ENCODE data around the gene RNH1. TPM values are rescaled to one million over a fixed set of nuclear protein-coding genes. Genes with fewer than 3 reads are reported as not detected.
A peak's percentile ranks its signal among the peaks of the same experiment; 100 is the strongest.

RNH1 gene
- total RNA-seq, 1 donor from 2014 or later: 126 TPM

GRCh38 chr11:535210-535518 is 28.1 kb upstream of the RNH1 start:
- no peak for DNase-seq (ENCODE audit: low spot score)
- Mint-ChIP-seq H3K36me3 (ENCODE audit: low read depth) (peaks cover 2% of the 10 kb centered on the region), H3K27me3 (ENCODE audit: insufficient read depth) (no peaks in the 10 kb centered on the region), H3K27ac (no peak overlapping the region), H3K4me3 (no peak overlapping the region), H3K4me1 (ENCODE audit: low read depth) (peaks cover 9% of the 10 kb centered on the region), H3K9me3 (no peaks in the 10 kb centered on the region)
- intact Hi-C loops (cut with micrococcal nuclease): loop anchor here (1.0 to 5.0 kb wide), 3 partner anchors 187 to 327 kb away; no protein-coding TSS in a partner anchor

GRCh38 chr11:534396-535209 is 27.6 kb upstream of the RNH1 start:
- H3K4me1 Mint-ChIP-seq (ENCODE audit: low read depth): peaks cover 9% of the 10 kb centered on the region
- DNase-seq (ENCODE audit: low spot score): no peak
- intact Hi-C loops (cut with micrococcal nuclease): loop anchor here (1.0 to 5.0 kb wide), 4 partner anchors 16 to 326 kb away; no protein-coding TSS in a partner anchor
- H3K27ac Mint-ChIP-seq: no peak overlapping the region
- H3K27me3 Mint-ChIP-seq (ENCODE audit: insufficient read depth): no peaks in the 10 kb centered on the region
- H3K36me3 Mint-ChIP-seq (ENCODE audit: low read depth): peaks cover 2% of the 10 kb centered on the region
- H3K4me3 Mint-ChIP-seq: peak overlapping the region; percentile 75
- H3K9me3 Mint-ChIP-seq: no peaks in the 10 kb centered on the region

GRCh38 chr11:533586-534395 is 26.7 kb upstream of the RNH1 start:
- Mint-ChIP-seq H3K36me3 (ENCODE audit: low read depth) (peaks cover 2% of the 10 kb centered on the region), H3K9me3 (no peaks in the 10 kb centered on the region), H3K4me3 (peak overlapping the region; percentile 75), H3K27ac (no peak overlapping the region), H3K4me1 (ENCODE audit: low read depth) (peaks cover 9% of the 10 kb centered on the region), H3K27me3 (ENCODE audit: insufficient read depth) (no peaks in the 10 kb centered on the region)
- intact Hi-C loops (cut with micrococcal nuclease): loop anchor here (1.0 kb wide), 1 partner anchor 15 kb away; no protein-coding TSS in a partner anchor
- no peak for DNase-seq (ENCODE audit: low spot score)

- intact Hi-C loops (cut with micrococcal nuclease): no loop called here
- H3K4me1 Mint-ChIP-seq (ENCODE audit: low read depth): peaks cover 9% of the 10 kb centered on the region
- H3K4me3 Mint-ChIP-seq: no peak overlapping the region
- no peak overlapping the region for H3K27ac Mint-ChIP-seq
- no peaks in the 10 kb centered on the region for H3K9me3 Mint-ChIP-seq
- H3K27me3 Mint-ChIP-seq (ENCODE audit: insufficient read depth): no peaks in the 10 kb centered on the region
- DNase-seq (ENCODE audit: low spot score): no peak
- H3K36me3 Mint-ChIP-seq (ENCODE audit: low read depth): peaks cover 2% of the 10 kb centered on the region
Observed at GRCh38 chr11:532986-533585, 26.0 kb upstream of the RNH1 start.

- Mint-ChIP-seq H3K9me3 (no peaks in the 10 kb centered on the region), H3K27me3 (ENCODE audit: insufficient read depth) (no peaks in the 10 kb centered on the region), H3K4me1 (ENCODE audit: low read depth) (peaks cover 9% of the 10 kb centered on the region), H3K27ac (no peak overlapping the region), H3K4me3 (peak overlapping the region; percentile 5), H3K36me3 (ENCODE audit: low read depth) (peaks cover 2% of the 10 kb centered on the region)
- no peak for DNase-seq (ENCODE audit: low spot score)
- intact Hi-C loops (cut with micrococcal nuclease): no loop called here
Observed at GRCh38 chr11:532527-532985, 25.5 kb upstream of the RNH1 start.

- H3K4me3 Mint-ChIP-seq: peak overlapping the region; percentile 58
- intact Hi-C loops (cut with micrococcal nuclease): no loop called here
- no peaks in the 10 kb centered on the region for H3K9me3 Mint-ChIP-seq
- no peaks in the 10 kb centered on the region for H3K27me3 Mint-ChIP-seq (ENCODE audit: insufficient read depth)
- DNase-seq (ENCODE audit: low spot score): no peak
- H3K36me3 Mint-ChIP-seq (ENCODE audit: low read depth): peaks cover 2% of the 10 kb centered on the region
- H3K27ac Mint-ChIP-seq: no peak overlapping the region
- H3K4me1 Mint-ChIP-seq (ENCODE audit: low read depth): peaks cover 9% of the 10 kb centered on the region
Observed at GRCh38 chr11:531919-532526, 25.0 kb upstream of the RNH1 start.

- H3K4me3 Mint-ChIP-seq: peak overlapping the region; percentile 30
- H3K27me3 Mint-ChIP-seq (ENCODE audit: insufficient read depth): no peaks in the 10 kb centered on the region
- peaks cover 6% of the 10 kb centered on the region for H3K4me1 Mint-ChIP-seq (ENCODE audit: low read depth)
- H3K36me3 Mint-ChIP-seq (ENCODE audit: low read depth): peaks cover 2% of the 10 kb centered on the region
- intact Hi-C loops (cut with micrococcal nuclease): no loop called here
- no peak overlapping the region for H3K27ac Mint-ChIP-seq
- no peak for DNase-seq (ENCODE audit: low spot score)
- no peaks in the 10 kb centered on the region for H3K9me3 Mint-ChIP-seq
Observed at GRCh38 chr11:530960-531831, 24.2 kb upstream of the RNH1 start.

GRCh38 chr11:529728-530411 is 22.8 kb upstream of the RNH1 start:
- H3K9me3 Mint-ChIP-seq: no peaks in the 10 kb centered on the region
- intact Hi-C loops (cut with micrococcal nuclease): no loop called here
- H3K27me3 Mint-ChIP-seq (ENCODE audit: insufficient read depth): no peaks in the 10 kb centered on the region
- no peak overlapping the region for H3K27ac Mint-ChIP-seq
- H3K4me3 Mint-ChIP-seq: no peak overlapping the region
- DNase-seq (ENCODE audit: low spot score): no peak
- H3K4me1 Mint-ChIP-seq (ENCODE audit: low read depth): peaks cover 4% of the 10 kb centered on the region
- H3K36me3 Mint-ChIP-seq (ENCODE audit: low read depth): peaks cover 2% of the 10 kb centered on the region

- Mint-ChIP-seq H3K4me1 (ENCODE audit: low read depth) (peaks cover 4% of the 10 kb centered on the region), H3K27me3 (ENCODE audit: insufficient read depth) (no peaks in the 10 kb centered on the region), H3K36me3 (ENCODE audit: low read depth) (peaks cover 2% of the 10 kb centered on the region), H3K27ac (no peak overlapping the region), H3K4me3 (no peak overlapping the region), H3K9me3 (no peaks in the 10 kb centered on the region)
- intact Hi-C loops (cut with micrococcal nuclease): no loop called here
- DNase-seq (ENCODE audit: low spot score): no peak
Observed at GRCh38 chr11:528815-529727, 22.0 kb upstream of the RNH1 start.

GRCh38 chr11:528166-528814 is 21.2 kb upstream of the RNH1 start:
- no peaks in the 10 kb centered on the region for H3K9me3 Mint-ChIP-seq
- H3K27ac Mint-ChIP-seq: no peak overlapping the region
- no peak for DNase-seq (ENCODE audit: low spot score)
- peaks cover 2% of the 10 kb centered on the region for H3K36me3 Mint-ChIP-seq (ENCODE audit: low read depth)
- H3K4me3 Mint-ChIP-seq: no peak overlapping the region
- intact Hi-C loops (cut with micrococcal nuclease): no loop called here
- H3K27me3 Mint-ChIP-seq (ENCODE audit: insufficient read depth): no peaks in the 10 kb centered on the region
- no peaks in the 10 kb centered on the region for H3K4me1 Mint-ChIP-seq (ENCODE audit: low read depth)

Data from activated T-helper 1 cell treated with anti-CD3 and anti-CD28 coated beads, Interleukin-12 subunit alpha, Interleukin-12 subunit beta, Interleukin-2, Interleukin-4 antibody, amounts not matched to agents 30 ng/mL and 10 ng/mL and 1 ng/mL, durations not matched to agents 14 hours and 24 hours and 36 hours (primary cell).